ENCODE measurements around the gene JARID2. TPM values are rescaled to one million over a fixed set of nuclear protein-coding genes. Genes with fewer than 3 reads are reported as not detected.

JARID2 gene
- total RNA-seq, 4 donors from 2014 or later: 12.1 to 33.8 (median 17.0) TPM

DNA sequence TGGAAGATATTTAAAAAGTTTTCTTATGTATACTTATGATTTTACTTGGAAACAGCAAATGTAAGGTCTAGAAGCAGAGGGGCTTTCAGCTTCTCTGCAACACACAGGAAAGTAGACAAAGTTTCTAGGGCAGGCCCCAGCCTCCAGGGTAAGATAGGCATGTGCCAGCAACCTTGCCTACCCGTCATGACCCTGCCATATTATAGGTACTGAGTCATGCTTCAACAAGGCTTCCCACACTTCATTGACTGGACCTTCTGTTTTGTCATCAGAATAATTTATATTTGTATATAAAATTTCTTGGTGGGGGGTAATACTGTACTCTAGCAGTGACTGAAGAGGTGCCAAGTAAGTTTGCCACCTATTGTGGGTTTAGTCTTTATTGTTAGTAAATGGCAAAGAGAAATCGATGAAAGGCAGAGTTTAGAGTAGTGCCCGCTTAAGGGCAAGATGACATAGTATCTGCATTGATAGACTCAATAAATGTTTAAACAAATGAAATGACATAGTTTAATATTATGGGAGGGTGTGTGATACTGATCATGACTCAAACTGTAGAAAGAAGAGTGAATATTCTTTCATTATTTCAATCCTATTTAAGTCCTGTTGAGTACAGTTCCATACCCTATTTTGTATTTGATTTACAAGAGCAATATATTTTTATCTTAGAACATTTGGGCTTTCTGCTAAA is 95.6 kb downstream of the JARID2 start:
- H3K4me1 ChIP-seq: peaks cover 0 to 28% (median 5%) of the 10 kb centered on the region in 4 donors
- H3K27ac ChIP-seq: peak overlapping the region in 1 of 4 donors; percentile 42
- H3K9me3 ChIP-seq: no peaks in the 10 kb centered on the region
- no peaks in the 10 kb centered on the region for H3K36me3 ChIP-seq
- no peak for TF ChIP-seq POLR2A (IDR thresholded peaks at IDR 0.05)
- TF ChIP-seq, protein P1, sequence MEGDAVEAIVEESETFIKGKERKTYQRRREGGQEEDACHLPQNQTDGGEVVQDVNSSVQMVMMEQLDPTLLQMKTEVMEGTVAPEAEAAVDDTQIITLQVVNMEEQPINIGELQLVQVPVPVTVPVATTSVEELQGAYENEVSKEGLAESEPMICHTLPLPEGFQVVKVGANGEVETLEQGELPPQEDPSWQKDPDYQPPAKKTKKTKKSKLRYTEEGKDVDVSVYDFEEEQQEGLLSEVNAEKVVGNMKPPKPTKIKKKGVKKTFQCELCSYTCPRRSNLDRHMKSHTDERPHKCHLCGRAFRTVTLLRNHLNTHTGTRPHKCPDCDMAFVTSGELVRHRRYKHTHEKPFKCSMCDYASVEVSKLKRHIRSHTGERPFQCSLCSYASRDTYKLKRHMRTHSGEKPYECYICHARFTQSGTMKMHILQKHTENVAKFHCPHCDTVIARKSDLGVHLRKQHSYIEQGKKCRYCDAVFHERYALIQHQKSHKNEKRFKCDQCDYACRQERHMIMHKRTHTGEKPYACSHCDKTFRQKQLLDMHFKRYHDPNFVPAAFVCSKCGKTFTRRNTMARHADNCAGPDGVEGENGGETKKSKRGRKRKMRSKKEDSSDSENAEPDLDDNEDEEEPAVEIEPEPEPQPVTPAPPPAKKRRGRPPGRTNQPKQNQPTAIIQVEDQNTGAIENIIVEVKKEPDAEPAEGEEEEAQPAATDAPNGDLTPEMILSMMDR (IDR thresholded peaks at IDR 0.05): no peak
- H3K4me3 ChIP-seq: no peak overlapping the region
- DNase-seq: no peak
- H3K27me3 ChIP-seq: no peaks in the 10 kb centered on the region

DNA sequence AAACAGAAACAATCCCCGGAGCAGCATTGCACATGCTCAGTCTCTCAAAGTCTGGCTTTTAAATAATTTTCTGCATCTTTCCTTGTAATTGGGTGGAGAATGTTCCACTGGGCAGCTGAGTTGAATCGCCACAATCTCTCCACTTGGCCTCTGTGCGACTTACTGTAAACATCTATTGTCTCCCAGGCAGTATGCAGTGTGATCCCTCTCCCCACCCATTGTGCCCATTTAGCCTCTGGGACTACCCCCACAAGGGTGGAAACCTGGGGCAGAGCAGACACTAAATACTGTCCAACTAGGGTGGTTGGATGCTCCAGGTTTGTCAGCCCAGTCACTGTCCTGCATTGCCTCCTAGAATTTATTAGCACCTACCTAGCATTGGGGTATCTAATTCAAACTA is 96.2 kb downstream of the JARID2 start:
- Histone ChIP-seq H3K27ac (no peak overlapping the region), H3K4me1 (peaks cover 0 to 28% (median 5%) of the 10 kb centered on the region in 4 donors), H3K36me3 (no peaks in the 10 kb centered on the region), H3K9me3 (no peaks in the 10 kb centered on the region), H3K27me3 (no peaks in the 10 kb centered on the region), H3K4me3 (no peak overlapping the region)
- DNase-seq: no peak
- TF ChIP-seq, protein P1 (IDR thresholded peaks at IDR 0.05): no peak
- no peak for TF ChIP-seq POLR2A (IDR thresholded peaks at IDR 0.05)

DNA sequence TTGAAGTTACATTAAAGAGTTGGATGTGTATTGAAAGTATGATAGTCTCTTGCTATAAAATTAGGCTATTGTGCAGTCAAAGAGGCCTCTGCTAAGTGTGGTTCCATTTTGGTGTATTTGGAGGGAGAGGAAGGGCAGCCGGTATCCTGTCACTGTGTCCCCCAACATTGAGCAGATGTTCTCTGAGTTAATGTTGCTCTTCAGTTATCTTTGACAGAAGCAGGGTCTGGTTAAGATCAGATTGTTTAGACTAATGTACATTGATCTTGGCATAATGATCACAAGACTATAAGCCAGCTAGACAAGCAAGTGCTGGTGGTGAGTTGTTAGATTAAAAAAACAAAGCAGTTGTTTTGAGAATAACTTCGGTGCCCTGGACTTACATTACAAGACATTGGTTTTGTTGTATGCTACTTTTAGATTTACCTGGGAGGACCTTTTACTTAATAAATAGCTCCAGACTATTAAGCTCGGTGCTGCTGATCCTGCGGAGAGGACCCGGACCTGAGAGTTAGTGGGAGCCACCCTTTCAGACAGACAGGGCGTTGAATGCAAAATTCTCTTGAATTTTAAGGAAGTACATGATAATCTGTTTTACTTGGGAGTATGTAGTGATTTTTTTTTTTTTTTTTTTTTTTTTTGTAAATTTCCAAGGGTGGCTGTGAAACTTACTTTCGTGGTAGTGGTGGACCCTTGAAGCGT is 97.8 kb downstream of the JARID2 start:
- no peak for DNase-seq
- H3K4me1 ChIP-seq: peaks cover 0 to 24% (median 5%) of the 10 kb centered on the region in 4 donors
- no peak overlapping the region for H3K4me3 ChIP-seq
- H3K36me3 ChIP-seq: no peaks in the 10 kb centered on the region
- H3K27ac ChIP-seq: no peak overlapping the region
- no peaks in the 10 kb centered on the region for H3K27me3 ChIP-seq
- TF ChIP-seq, protein P1 (IDR thresholded peaks at IDR 0.05): no peak
- no peak for TF ChIP-seq POLR2A (IDR thresholded peaks at IDR 0.05)
- H3K9me3 ChIP-seq: no peaks in the 10 kb centered on the region

DNA sequence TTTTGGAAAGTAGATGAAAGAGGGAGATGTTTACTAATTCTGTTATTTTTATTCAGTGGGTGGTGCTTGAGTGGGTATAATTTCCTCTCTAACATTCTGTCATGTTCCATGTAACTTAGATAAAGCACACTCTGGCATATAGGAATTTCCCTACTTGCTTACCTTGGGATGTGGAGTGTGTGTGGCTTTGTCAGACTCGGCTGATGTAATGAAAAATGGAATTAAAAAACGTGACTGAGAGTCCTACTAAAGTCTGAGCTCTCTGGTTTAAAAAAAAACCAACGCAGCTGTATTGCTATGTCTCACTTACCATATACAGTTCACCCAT is 98.3 kb downstream of the JARID2 start:
- TF ChIP-seq, protein P1 (IDR thresholded peaks at IDR 0.05): no peak
- TF ChIP-seq POLR2A (IDR thresholded peaks at IDR 0.05): no peak
- H3K27me3 ChIP-seq: no peaks in the 10 kb centered on the region
- H3K4me1 ChIP-seq: peaks cover 0 to 19% (median 5%) of the 10 kb centered on the region in 4 donors
- H3K9me3 ChIP-seq: no peaks in the 10 kb centered on the region
- H3K27ac ChIP-seq: no peak overlapping the region
- no peak for DNase-seq
- H3K36me3 ChIP-seq: no peaks in the 10 kb centered on the region
- no peak overlapping the region for H3K4me3 ChIP-seq

DNA sequence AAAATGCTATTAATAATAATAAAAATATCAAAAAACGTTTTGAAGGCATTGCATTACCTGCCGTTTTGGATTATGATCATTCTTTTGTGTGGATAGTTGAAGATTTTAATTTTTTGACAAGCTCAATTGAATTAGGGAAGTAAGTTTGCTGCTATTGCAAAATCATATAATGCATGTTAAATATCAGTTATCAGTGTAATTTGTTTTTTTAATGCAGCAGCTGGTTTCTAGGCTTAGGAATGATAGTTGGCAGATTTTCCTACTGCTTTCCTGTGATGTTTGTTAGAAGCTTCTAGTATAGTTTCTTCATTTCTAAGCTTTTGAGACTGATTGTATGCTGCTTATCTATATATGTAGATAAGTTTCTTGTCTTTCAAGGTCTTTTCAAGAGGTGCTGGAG is 99.0 kb downstream of the JARID2 start:
- TF ChIP-seq, protein P1 (IDR thresholded peaks at IDR 0.05): no peak
- TF ChIP-seq POLR2A (IDR thresholded peaks at IDR 0.05): no peak
- no peak for DNase-seq
- Histone ChIP-seq H3K9me3 (no peaks in the 10 kb centered on the region), H3K27me3 (no peaks in the 10 kb centered on the region), H3K4me3 (no peak overlapping the region), H3K36me3 (no peaks in the 10 kb centered on the region), H3K4me1 (peaks cover 0 to 18% (median 3%) of the 10 kb centered on the region in 4 donors), H3K27ac (no peak overlapping the region)

Data from Peyer's patch (tissue), 4 donors.